ENCODE data around the gene RCCD1. TPM values are rescaled to one million over a fixed set of nuclear protein-coding genes. Genes with fewer than 3 reads are reported as not detected.

The RCCD1 gene
- total RNA-seq, 1 experiment from 2014 or later, result 26.1 TPM

- no peak for TF ChIP-seq NR2C2 (CRISPR knock-in tag; IDR thresholded peaks at IDR 0.05)
- no peak for TF ChIP-seq ETV6 (CRISPR knock-in tag; IDR thresholded peaks at IDR 0.05)
Observed at GRCh38 chr15:90972133-90972532, 17.4 kb downstream of the RCCD1 start (continued).

GRCh38 chr15:90974216-90974615, 19.5 kb downstream of the RCCD1 start:
- Mint-ChIP-seq H3K9me3 (no peaks in the 10 kb centered on the region), H3K27me3 (ENCODE audit: low read depth) (no peaks in the 10 kb centered on the region), H3K4me1 (no peaks in the 10 kb centered on the region), H3K4me3 (no peak overlapping the region), H3K27ac (no peak overlapping the region), H3K36me3 (peaks cover 74% of the 10 kb centered on the region)
- TF ChIP-seq TP53 (CRISPR knock-in tag; IDR thresholded peaks at IDR 0.05), result no peak
- no peak for TF ChIP-seq TCF7 (CRISPR knock-in tag; IDR thresholded peaks at IDR 0.05; ENCODE audit: low read depth)
- no peak for TF ChIP-seq CREM (CRISPR knock-in tag; IDR thresholded peaks at IDR 0.05)
- TF ChIP-seq USF2 (CRISPR knock-in tag; IDR thresholded peaks at IDR 0.05), result no peak
- no peak for TF ChIP-seq ZNF219 (CRISPR knock-in tag; IDR thresholded peaks at IDR 0.05; ENCODE audit: borderline replicate concordance)
- TF ChIP-seq ZSCAN18 (CRISPR knock-in tag; IDR thresholded peaks at IDR 0.05), result no peak
- no peak for TF ChIP-seq FOXP1 (CRISPR knock-in tag; IDR thresholded peaks at IDR 0.05; ENCODE audit: borderline replicate concordance)
- no peak for TF ChIP-seq ZNF532 (CRISPR knock-in tag; IDR thresholded peaks at IDR 0.05; ENCODE audit: borderline replicate concordance)
- no peak for TF ChIP-seq JUN (CRISPR knock-in tag; IDR thresholded peaks at IDR 0.05)
- TF ChIP-seq FOXJ3 (CRISPR knock-in tag; IDR thresholded peaks at IDR 0.05; ENCODE audit: borderline replicate concordance), result no peak
- no peak for TF ChIP-seq ZNF512 (CRISPR knock-in tag; IDR thresholded peaks at IDR 0.05; ENCODE audit: borderline replicate concordance)
- TF ChIP-seq USF1 (CRISPR knock-in tag; IDR thresholded peaks at IDR 0.05), result no peak
- no peak for TF ChIP-seq ZBTB21 (CRISPR knock-in tag; IDR thresholded peaks at IDR 0.05; ENCODE audit: borderline replicate concordance)
- TF ChIP-seq ATF1 (CRISPR knock-in tag; IDR thresholded peaks at IDR 0.05), result no peak
- TF ChIP-seq ZNF416 (CRISPR knock-in tag; IDR thresholded peaks at IDR 0.05), result no peak
- no peak for TF ChIP-seq NR3C1 (CRISPR knock-in tag; conservative IDR thresholded peaks at IDR 0.05; ENCODE audit: low read depth)
- no peak for TF ChIP-seq RORB (CRISPR knock-in tag; IDR thresholded peaks at IDR 0.05)
- TF ChIP-seq ATF6 (CRISPR knock-in tag; IDR thresholded peaks at IDR 0.05), result no peak
- no peak for TF ChIP-seq MAX (CRISPR knock-in tag; IDR thresholded peaks at IDR 0.05)
- no peak for DNase-seq (ENCODE audit: low spot score)
- ChIA-PET CTCF (no interaction called here), POLR2A (no interaction called here)
- ATAC-seq, result no peak

Measured in WTC11 (cell line).